Testis (tissue), 2 donors: Measurements from ENCODE around the gene PSMD1.

Source experiments
- CTCF ChIP-seq, 3 experiments: fragments of 450-650 bp in 2 of 3; fragments of 200-600 bp in 1 of 3; sonication (generic) in 1 of 3; IDR thresholded peaks; one replicate each; pipeline ENCODE4 v1.5.1; 2016 to 2019; ENCODE audit warnings: antibody characterized with exemption in 3 of 3, mild to moderate bottlenecking in 2 of 3, moderate library complexity in 1 of 3
- POLR2A ChIP-seq: fragments of 450-650 bp; IDR thresholded peaks from one replicate; pipeline ENCODE4 v1.6.1; 2017; ENCODE audit warnings: antibody characterized with exemption, mild to moderate bottlenecking, moderate library complexity

GRCh38 chr2:231015926-231016325 is 40.7 kb upstream of the PSMD1 start:
- TF ChIP-seq CTCF (IDR thresholded peaks at IDR 0.05) = no peak
- TF ChIP-seq POLR2A = no peak
